Neutrophil (primary cell): ENCODE measurements around the gene SASH1.

ENCODE experiments used
- H3K27ac ChIP-seq: fragments of 200-600 bp; sonication (generic); 2 replicates; pipeline ENCODE4 v1.5.1; 2016; ENCODE audit warnings: mild to moderate bottlenecking, moderate library complexity
- H3K27me3 ChIP-seq: fragments of 200-600 bp; sonication (generic); 2 replicates; pipeline ENCODE4 v1.6.0; 2016; ENCODE audit warnings: mild to moderate bottlenecking
- H3K36me3 ChIP-seq: fragments of 200-600 bp; sonication (generic); 2 replicates; pipeline ENCODE4 v1.5.1; 2017
- H3K4me1 ChIP-seq, 2 experiments: fragments of 200-600 bp in 1 of 2; sonication (generic) in 1 of 2; 1 replicate in 1 of 2; 2 replicates in 1 of 2; pipeline versions ENCODE4 v1.5.1 to v1.6.1; 2013 to 2016; ENCODE audit warnings: low read depth in 1 of 2, low read length in 1 of 2, mild to moderate bottlenecking in 1 of 2, moderate library complexity in 1 of 2; ENCODE audit not compliant: control insufficient read depth in 1 of 2, insufficient read depth in 1 of 2
- H3K4me3 ChIP-seq, 2 experiments: fragments of 200-600 bp in 1 of 2; sonication (generic) in 1 of 2; 1 replicate in 1 of 2; 2 replicates in 1 of 2; pipeline ENCODE4 v1.5.1; 2013 to 2016; ENCODE audit warnings: low read depth in 1 of 2, low read length in 1 of 2, mild to moderate bottlenecking in 1 of 2, moderate library complexity in 1 of 2
- H3K9me3 ChIP-seq: fragments of 200-600 bp; sonication (generic); 2 replicates; pipeline ENCODE4 v1.5.1; 2016
- TF ChIP-seq, protein P1 (sequence below): fragments of 200-600 bp; sonication (generic); IDR thresholded peaks from 2 replicates; pipeline ENCODE4 v1.5.1; 2016; ENCODE audit warnings: antibody characterized with exemption

The SASH1 gene

DNA sequence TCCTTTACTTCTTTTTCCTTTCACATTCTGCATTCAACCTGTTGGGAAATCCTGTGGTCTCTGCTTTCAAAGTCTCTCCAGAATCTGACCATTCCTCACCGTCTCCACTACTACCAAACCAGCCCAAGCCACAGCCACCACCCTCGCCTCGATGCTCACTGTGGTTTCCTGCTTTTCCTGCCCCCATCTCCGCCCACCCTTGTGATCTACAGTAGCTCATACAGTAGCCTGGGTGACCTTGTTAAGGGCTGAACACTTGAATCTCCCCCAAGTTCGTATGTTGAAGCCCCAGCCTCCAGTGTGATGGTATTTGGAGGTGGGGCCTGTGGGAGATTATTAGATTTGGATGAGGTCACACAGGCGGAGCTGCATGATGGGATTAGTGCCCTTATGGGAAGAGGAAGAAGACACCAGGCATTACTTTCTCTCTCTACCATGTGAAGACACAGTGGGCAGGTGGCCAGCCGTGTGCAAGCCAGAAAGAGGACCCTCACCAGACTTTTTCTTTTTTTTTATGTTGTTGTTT, 215.2 kb downstream of the SASH1 start:
- no peak overlapping the region for H3K27ac ChIP-seq
- H3K27me3 ChIP-seq: peaks cover 46% of the 10 kb centered on the region
- H3K4me3 ChIP-seq: no peak overlapping the region
- no peaks in the 10 kb centered on the region for H3K9me3 ChIP-seq
- H3K4me1 ChIP-seq: peaks cover 0 to 5% of the 10 kb centered on the region in 2 experiments
- TF ChIP-seq, protein P1, sequence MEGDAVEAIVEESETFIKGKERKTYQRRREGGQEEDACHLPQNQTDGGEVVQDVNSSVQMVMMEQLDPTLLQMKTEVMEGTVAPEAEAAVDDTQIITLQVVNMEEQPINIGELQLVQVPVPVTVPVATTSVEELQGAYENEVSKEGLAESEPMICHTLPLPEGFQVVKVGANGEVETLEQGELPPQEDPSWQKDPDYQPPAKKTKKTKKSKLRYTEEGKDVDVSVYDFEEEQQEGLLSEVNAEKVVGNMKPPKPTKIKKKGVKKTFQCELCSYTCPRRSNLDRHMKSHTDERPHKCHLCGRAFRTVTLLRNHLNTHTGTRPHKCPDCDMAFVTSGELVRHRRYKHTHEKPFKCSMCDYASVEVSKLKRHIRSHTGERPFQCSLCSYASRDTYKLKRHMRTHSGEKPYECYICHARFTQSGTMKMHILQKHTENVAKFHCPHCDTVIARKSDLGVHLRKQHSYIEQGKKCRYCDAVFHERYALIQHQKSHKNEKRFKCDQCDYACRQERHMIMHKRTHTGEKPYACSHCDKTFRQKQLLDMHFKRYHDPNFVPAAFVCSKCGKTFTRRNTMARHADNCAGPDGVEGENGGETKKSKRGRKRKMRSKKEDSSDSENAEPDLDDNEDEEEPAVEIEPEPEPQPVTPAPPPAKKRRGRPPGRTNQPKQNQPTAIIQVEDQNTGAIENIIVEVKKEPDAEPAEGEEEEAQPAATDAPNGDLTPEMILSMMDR: no peak
- H3K36me3 ChIP-seq: no peaks in the 10 kb centered on the region

DNA sequence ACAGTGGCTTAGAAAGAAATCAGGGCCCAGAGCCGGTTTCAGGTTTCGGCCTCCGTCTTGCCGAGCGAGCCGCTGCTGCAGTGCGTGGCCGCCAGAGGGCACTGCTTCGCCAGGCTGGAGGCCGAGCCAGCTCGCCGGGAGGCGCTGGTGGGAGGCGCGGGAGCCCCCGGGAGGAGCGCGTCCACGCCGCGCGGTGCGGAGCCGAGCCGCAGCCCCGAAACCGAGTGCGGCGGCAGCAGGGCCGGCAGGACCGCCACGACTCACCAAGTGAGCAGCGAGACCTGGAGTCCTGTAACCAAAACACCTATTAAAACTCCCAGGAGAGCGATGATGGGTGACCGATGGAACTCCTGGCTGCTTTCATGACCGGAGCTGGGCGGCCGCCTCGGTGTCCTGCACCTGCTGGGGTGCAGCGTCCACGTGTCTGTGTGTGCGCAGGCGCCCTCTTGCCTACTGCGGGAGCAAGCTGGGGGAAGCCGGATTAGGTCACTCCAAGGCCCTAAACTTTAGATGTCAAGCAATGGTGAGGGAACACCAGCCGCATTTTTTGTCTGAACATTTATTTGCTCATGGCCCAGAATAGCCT, 217.3 kb downstream of the SASH1 start:
- H3K27me3 ChIP-seq: peaks cover 46% of the 10 kb centered on the region
- H3K9me3 ChIP-seq: no peaks in the 10 kb centered on the region
- no peak overlapping the region for H3K27ac ChIP-seq
- no peak overlapping the region for H3K4me3 ChIP-seq
- TF ChIP-seq, protein P1: peak; percentile 64
- H3K36me3 ChIP-seq: no peaks in the 10 kb centered on the region
- H3K4me1 ChIP-seq: peaks cover 0 to 5% of the 10 kb centered on the region in 2 experiments

DNA sequence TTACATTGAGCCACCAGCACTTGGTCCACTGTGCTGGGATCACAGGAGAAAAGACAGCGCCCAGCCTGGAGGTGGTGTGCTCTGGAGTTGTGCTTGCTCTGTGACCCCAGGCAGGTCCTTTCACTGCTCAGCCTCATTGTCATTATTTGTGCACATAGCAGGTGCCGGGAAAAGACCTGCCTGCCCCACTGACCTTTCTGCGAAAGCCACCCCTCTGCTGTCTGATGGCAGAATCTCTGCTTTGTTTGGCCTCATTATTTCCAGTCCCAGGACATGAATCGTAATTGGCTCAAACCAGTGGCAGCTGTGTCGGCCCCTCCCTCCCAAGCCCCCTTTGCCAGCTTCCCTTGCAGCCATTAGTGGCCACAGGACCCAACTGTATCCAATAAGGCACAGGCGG, 219.0 kb downstream of the SASH1 start:
- TF ChIP-seq, protein P1: no peak
- Histone ChIP-seq H3K36me3 (no peaks in the 10 kb centered on the region), H3K9me3 (no peaks in the 10 kb centered on the region), H3K4me3 (no peak overlapping the region), H3K4me1 (peaks cover 0 to 5% of the 10 kb centered on the region in 2 experiments), H3K27me3 (peaks cover 52% of the 10 kb centered on the region), H3K27ac (no peak overlapping the region)

DNA sequence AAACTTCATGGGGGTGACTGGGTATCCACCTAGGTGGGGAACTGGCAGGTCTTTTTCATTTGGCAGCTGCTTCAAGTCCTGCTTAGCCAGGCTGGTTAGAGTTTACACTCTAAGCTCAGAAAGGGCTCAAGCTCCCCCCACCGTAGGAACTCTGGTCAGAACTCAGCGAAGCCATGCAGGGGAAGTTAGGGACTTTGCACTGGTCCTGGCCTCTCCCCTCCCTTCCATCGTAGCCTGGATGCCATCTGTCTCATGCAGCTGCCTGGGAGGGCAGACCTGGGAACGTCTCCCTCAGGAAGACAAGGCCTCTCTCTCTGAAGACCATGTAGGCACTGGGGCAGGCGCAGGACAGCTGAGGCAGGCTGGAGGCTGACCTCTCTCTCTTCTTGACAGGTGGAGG, 220.4 kb downstream of the SASH1 start:
- Histone ChIP-seq H3K27ac (no peak overlapping the region), H3K27me3 (peaks cover 38% of the 10 kb centered on the region), H3K4me3 (no peak overlapping the region), H3K4me1 (peaks cover 0 to 5% of the 10 kb centered on the region in 2 experiments), H3K36me3 (no peaks in the 10 kb centered on the region), H3K9me3 (no peaks in the 10 kb centered on the region)
- TF ChIP-seq, protein P1: no peak

DNA sequence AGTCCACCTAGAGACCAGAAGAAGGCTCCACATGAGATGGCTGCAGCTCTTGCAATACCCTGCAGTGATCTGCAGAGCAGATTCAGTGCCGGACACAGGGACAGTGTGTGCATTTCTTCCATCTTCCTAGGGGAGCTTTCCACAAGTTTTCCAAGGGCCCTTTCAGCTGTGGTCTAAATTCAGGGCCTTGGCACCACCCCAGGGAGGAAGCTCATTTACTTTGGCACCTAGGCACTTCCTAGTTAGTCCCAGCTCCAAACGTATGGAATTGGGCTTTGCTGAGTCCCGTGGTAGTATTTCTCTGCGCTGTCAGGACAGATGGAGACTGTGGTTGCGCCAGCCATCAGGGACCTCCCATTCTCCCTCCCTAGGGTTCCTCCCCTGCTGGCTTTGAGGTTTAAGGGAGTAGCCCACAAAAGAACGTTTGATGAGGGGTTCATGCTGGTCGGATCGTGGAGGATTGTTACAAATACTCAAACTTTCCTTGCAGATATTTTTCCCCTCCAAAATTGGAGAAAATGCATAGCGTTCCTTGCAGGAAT, 221.9 kb downstream of the SASH1 start:
- no peak overlapping the region for H3K4me3 ChIP-seq
- no peaks in the 10 kb centered on the region for H3K9me3 ChIP-seq
- H3K27ac ChIP-seq: no peak overlapping the region
- TF ChIP-seq, protein P1: no peak
- peaks cover 0 to 5% of the 10 kb centered on the region in 2 experiments for H3K4me1 ChIP-seq
- H3K27me3 ChIP-seq: peaks cover 26% of the 10 kb centered on the region
- no peaks in the 10 kb centered on the region for H3K36me3 ChIP-seq
